ENCODE results near the gene FGF16.

- no peak for TF ChIP-seq EP300 (IDR thresholded peaks at IDR 0.05; ENCODE audit: borderline replicate concordance)
- no peak for TF ChIP-seq FOXM1 (IDR thresholded peaks at IDR 0.05; ENCODE audit: borderline replicate concordance, low read depth)
- TF ChIP-seq CEBPB (IDR thresholded peaks at IDR 0.05), result no peak
- no peak for TF ChIP-seq TCF12 (IDR thresholded peaks at IDR 0.05; ENCODE audit: low read depth)
- TF ChIP-seq, protein P1, sequence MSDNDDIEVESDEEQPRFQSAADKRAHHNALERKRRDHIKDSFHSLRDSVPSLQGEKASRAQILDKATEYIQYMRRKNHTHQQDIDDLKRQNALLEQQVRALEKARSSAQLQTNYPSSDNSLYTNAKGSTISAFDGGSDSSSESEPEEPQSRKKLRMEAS (IDR thresholded peaks at IDR 0.05), result no peak
- no peak for TF ChIP-seq CREB1 (IDR thresholded peaks at IDR 0.05; ENCODE audit: low read depth)
- no peak for TF ChIP-seq ZBTB7A (IDR thresholded peaks at IDR 0.05; ENCODE audit: low read depth)
- TF ChIP-seq RAD21 (IDR thresholded peaks at IDR 0.05; ENCODE audit: low read depth), result no peak
- TF ChIP-seq TEAD4 (IDR thresholded peaks at IDR 0.05), result no peak
- TF ChIP-seq EGR1 (IDR thresholded peaks at IDR 0.05), result no peak
- no peak for TF ChIP-seq REST (IDR thresholded peaks at IDR 0.05; ENCODE audit: low read depth)
- TF ChIP-seq USF1 (IDR thresholded peaks at IDR 0.05), result no peak
- no peak for TF ChIP-seq YY1 (IDR thresholded peaks at IDR 0.05; ENCODE audit: low read depth)
- no peak for TF ChIP-seq TAF1 (IDR thresholded peaks at IDR 0.05; ENCODE audit: low read depth)
Measured at GRCh38 chrX:77436271-77436670, 10.9 kb upstream of the FGF16 start.
